WTC11 (cell line): Measurements from ENCODE around the gene GCKR.

Experiments
- ETV6 ChIP-seq: sonication (generic); formaldehyde crosslinking; IDR thresholded peaks from 2 replicates; pipeline ENCODE4 v1.8.1; 2022; ENCODE audit warnings: mild to moderate bottlenecking, missing genetic modification reagents
- TF ChIP-seq, protein P1 (sequence below): fragments of 200-600 bp; IDR thresholded peaks from 2 replicates; pipeline ENCODE4 v1.8.0; 2022; ENCODE audit warnings: antibody characterized with exemption

GRCh38 chr2:27453968-27454367 lies 42.7 kb upstream of the GCKR start:
- no peak for TF ChIP-seq ETV6 (CRISPR knock-in tag)
- TF ChIP-seq, protein P1, sequence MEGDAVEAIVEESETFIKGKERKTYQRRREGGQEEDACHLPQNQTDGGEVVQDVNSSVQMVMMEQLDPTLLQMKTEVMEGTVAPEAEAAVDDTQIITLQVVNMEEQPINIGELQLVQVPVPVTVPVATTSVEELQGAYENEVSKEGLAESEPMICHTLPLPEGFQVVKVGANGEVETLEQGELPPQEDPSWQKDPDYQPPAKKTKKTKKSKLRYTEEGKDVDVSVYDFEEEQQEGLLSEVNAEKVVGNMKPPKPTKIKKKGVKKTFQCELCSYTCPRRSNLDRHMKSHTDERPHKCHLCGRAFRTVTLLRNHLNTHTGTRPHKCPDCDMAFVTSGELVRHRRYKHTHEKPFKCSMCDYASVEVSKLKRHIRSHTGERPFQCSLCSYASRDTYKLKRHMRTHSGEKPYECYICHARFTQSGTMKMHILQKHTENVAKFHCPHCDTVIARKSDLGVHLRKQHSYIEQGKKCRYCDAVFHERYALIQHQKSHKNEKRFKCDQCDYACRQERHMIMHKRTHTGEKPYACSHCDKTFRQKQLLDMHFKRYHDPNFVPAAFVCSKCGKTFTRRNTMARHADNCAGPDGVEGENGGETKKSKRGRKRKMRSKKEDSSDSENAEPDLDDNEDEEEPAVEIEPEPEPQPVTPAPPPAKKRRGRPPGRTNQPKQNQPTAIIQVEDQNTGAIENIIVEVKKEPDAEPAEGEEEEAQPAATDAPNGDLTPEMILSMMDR: no peak
